Stimulated activated CD8-positive, alpha-beta memory T cell treated with anti-CD3 and anti-CD28 coated beads, Interleukin-4, amount 100 ng/mL, for 24 hours (primary cell): ENCODE results near the gene IZUMO1.
"Not testable (repeated sequence)": the region's sequence is repeated elsewhere in the genome, so short reads cannot be mapped to it uniquely, and the experiment has no call there.

Experiments used
- DNase-seq: peaks from one replicate; pipeline ENCODE4 v3.0.0-alpha.2; 2020; ENCODE audit warnings: low read depth

Gene IZUMO1

GRCh38 chr19:48746738-48747575, at the start of gene IZUMO1:
Gene IZUMO1 (minus strand): TSS chr19:48746909. CDS start chr19:48745859, 1,050 bp downstream.
- peak; percentile 26 for DNase-seq

DNA sequence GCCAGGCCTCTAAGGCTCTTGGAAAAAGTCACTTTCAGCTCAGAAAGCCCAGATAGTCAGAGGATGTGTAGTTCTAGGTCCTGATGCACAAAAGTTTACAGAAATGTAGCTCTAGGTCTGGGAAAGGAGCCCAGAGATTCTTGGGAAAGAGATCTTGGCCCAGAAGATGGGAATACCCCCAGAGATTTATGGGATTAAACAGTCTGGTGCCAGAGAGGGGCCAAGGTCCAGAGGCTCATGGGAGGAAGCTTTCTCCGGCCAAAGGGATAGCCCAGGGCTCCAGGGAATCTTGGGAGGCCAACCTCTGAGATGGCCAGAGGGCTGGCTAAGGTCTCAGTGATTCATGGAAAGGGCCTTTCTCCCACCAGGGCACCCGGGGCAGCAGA, 49.0 kb upstream of the IZUMO1 start:
- no peak for DNase-seq

- DNase-seq, result peak; percentile 68
Measured at GRCh38 chr19:48795055-48795684, 48.5 kb upstream of the IZUMO1 start.

DNA sequence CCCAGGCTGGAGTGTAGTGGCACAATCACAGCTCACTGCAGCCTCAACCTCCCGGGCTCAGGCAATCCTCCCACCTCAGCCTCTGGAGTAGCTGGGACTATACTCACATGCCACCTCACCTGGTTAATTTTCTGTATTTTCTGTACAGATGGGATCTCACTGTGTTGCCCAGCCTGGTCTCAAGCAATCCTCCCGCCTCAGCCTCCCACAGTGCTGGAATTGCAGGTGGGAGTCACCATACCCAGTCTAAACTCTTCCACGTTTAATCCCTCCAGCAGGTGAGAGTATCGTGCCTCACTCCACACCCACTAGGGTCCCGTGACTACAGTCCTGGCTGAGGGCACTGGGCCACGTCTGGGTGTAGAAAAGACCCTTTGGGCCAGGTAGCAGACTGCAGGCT, 47.6 kb upstream of the IZUMO1 start:
- no peak for DNase-seq

- DNase-seq, result no peak
Measured at GRCh38 chr19:48793271-48793670, 46.6 kb upstream of the IZUMO1 start.

DNA sequence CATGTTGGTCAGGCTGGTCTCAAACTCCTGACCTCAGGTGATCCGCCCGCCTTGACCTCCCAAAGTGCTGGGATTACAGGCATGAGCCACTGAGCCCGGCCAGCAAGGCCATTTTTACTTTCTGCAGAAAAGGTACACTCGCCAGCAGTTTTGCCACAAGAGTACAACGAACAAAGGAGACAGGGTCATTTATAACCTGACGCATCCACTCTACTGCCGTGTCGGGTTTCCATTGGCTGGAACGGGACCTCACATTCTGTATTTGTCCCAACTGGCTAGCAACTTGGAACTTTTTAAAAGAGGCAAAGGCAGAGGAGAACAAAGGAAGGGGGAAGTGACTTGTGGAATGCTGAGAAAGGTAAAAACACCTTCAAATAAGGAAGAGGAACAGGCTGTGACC, 40.6 kb upstream of the IZUMO1 start:
- not testable (repeated sequence) for DNase-seq

DNA sequence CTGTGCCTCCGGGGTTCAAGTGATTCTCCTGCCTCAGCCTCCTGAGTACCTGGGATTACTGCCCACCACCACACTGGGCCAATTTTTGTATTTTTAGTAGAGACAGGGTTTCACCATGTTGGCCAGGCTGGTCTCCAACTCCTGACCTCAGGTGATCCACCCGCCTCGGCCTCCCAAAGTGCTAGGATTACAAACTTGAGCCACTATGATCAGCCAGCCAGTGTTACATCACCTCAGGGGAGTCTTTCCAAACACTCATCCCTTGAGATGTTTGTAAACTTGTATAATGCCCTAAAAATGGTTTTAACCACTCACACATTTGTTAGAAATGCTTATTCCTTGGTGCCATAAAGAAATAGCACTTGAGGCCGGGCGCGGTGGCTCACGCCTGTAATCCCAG, 39.7 kb upstream of the IZUMO1 start:
- DNase-seq, result not testable (repeated sequence)

GRCh38 chr19:48784527-48784926, 37.8 kb upstream of the IZUMO1 start:
- no peak for DNase-seq

GRCh38 chr19:48780631-48781391, 34.1 kb upstream of the IZUMO1 start:
- no peak for DNase-seq

DNA sequence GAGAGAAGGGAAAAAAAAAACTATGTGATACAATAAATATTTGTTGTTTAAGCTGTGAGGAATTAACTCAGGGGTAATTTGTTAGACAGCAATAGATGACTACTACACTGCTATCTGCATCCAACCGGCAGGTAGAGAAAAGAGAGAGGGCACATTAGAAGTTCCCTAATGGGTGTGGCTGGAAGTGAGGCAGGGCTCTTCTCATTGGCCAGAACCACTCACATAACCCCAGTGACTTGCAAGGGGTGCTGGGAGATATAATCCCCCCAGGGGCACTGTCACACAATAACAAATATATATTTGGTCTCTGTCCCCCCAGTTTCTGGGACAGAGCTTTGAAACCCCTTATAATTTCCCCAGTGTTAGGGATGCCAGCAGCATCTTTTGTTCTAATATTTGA, 32.9 kb upstream of the IZUMO1 start:
- no peak for DNase-seq

DNA sequence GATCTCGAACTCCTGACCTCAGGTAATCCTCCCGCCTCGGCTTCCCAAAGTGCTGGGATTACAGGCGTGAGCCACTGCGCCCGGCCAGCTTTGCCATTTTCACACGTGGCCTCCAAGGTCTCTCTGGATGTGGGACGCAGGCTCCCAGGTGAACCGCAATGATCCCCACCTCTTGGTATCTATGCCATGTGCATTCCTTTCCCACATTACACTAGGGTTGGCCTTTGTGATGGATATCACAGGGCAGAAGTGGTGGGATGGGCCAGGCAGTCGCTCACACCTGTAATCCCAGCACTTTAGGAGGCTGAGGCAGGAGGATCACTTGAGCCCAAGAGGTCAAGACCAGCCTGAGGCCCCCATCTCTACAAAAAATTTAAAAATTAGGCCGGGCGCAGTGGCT, 31.0 kb upstream of the IZUMO1 start:
- DNase-seq, result no peak

DNA sequence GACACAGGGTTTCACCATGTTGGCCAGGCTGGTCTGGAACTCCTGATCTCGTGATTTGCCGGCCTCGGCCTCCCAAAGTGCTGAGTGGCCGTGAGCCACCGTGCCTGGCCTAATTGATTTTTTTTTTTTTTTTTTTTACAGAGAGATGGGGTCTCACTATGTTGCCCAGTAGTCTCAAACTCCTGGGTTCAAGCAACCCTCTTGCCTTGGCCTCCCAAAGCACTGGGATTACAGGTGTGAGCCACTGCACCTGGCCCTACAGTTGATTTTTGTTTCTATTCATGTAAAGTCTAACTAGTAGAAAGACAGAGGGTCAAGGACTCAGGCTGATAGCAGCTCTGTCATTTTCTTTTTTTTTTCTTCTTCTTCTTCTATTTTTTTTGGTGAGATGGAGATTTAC, 30.4 kb upstream of the IZUMO1 start:
- DNase-seq, result no peak

DNA sequence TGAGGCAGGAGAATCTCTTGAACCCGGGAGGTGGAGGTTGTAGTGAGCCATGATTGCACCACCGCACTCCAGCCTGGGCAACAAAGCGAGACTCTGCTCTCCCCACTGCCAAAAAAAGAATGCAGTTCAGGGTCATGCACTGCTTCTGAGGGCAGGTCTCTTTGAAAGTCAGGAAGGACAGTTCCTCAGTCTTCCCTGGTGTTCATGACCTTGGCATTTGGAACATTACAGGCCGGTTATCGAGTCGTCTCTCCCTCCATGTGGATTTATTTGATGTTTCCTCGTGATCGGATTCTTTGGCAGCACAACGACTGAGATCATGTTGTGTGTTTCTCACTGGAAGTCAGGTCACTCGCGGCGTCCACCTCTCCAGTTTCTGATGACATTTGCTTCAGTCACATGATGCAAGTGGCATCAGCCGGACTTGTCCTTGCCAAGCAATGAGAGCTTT, 25.8 kb upstream of the IZUMO1 start:
- no peak for DNase-seq

DNA sequence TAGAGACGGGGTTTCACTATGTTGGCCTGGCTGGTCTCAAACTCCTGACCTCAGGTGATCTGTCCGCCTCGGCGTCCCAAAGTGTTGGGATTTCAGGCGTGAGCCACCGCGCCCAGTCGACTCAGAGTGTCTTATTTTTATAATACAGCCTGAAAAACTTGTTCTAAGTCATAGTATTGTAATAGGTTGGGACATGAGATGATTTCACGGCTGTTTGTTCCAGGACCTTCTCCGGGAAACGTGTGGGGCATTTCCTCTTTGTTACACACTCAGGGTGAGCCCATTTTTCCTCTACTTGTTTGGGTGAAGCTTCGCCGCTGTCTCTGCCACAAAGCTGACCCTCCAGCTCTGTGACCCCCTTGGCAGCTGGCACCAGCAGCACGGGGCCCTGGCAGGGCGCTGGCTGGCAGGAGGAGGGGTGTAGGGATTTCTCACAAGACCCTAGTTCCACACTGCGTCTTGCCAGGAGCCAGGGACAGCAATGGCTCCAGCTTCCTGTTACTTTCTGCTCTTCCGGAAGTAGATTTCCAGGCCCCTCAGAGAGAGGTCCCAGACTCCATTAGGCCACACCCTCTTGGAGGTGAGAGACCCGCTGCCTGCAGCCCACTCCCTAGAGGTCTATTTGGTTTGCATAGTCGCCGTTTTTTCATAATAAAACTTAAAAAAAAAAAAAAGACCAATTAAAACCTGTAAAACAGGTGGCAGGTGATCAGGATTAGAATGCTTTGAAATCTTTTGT, 24.2 kb upstream of the IZUMO1 start:
- DNase-seq, result no peak

GRCh38 chr19:48770266-48770665, 23.6 kb upstream of the IZUMO1 start:
- DNase-seq, result no peak

DNA sequence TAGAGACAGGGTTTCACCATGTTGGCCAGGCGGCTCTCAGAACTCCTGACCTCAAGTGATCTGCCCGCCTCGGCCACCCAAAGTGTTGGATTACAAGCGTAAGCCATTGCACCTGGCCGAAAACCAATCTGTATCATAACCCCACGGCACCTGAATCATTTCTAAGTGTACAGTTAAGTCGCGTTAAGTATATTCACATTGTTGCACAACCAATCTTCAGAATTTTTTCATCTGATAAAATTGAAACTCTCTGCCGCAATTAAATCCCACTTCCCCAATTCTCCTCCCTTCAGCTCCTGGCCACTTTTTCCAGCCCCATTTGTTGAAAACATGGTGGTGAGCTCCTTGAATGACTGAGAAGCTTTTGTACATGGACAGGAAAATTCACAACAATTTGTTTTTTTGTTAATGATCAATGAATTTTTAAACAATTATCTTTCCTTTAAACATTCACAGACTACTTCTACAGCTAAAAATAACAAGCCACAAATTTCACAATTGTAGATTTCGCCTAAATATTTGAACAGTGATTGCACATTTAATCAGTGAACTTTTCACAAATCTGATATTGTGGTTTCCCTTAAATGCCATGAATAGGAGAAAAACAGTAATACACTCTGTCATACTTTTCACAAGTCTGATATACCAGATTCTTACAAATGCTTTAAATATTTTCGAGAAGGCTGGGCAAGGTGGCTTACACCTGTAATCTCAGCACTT, 22.4 kb upstream of the IZUMO1 start:
- DNase-seq, result no peak

DNA sequence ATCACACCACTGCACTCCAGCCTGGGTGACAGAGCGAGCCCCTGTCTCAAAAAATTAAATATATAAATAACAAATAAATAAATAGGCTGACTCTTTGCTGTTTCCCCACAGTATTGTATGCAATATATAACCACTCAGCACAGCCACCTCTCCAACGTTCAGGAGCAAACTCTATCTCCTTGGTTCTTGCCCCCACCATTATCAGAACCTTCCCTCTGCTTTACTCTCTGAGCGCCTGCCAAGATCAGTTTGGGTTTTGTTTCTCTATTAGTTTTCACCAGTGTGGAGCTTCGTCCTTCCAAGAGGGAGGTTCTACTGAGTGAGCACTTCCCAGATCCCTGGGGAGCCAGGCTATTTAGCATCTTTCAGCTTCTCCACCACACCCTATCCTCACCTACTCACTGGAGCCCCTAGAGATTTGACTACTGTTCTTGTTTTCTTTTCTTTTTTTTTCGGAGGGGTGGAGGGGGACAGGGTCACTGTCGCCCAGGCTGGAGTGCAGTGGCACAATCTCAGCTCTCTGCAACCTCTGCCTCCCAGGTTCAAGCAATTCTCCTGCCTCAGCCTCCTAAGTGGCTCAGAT, 21.6 kb upstream of the IZUMO1 start:
- not testable (repeated sequence) for DNase-seq

DNA sequence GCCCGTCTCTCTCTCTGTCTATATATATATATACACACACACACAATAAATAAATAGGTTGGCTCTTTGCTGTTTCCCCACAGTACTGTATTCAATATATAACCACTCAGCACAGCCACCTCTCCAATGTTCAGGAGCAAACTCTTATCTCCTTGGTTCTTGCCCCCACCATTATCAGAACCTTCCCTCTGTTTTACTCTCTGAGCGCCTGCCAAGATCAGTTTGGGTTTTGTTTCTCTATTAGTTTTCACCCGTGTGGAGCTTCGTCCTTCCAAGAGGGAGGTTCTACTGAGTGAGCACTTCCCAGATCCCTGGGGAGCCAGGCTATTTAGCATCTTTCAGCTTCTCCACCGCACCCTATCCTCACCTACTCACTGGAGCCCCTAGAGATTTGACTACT, 19.1 kb upstream of the IZUMO1 start:
- not testable (repeated sequence) for DNase-seq

DNA sequence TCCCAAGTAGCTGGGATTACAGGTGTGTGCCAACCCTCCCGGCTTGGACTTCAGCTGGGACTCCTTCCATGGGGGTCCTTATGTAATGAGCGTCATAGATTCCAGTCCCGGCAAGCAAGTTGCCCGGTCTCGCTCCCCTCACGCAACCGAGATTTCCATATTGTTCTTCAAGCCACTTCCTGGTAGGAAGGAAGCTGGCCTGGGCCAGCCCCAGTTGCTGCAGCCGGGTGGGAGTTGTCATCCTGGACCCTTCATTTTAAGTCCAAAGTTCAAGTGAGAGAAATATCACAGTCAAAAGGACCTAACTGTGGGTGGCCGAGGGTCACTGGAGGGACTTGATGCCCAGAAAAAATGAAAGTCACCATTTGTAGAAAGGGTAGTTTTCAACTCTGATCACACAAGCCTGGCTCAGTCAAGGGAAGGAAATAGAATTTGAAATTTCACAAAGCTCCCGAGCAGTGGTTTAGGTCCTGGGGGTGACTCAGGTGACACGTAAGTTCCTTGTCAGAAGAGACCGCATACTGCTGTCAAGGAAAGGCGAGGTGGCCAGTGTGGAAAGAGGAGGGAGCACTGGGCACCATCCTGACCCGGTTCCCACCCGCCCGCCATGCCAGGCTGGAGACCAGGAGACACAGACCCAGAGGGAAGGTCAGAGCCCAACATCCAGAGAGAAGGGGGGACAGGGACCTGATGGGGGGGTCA, 13.9 kb upstream of the IZUMO1 start:
- no peak for DNase-seq

DNA sequence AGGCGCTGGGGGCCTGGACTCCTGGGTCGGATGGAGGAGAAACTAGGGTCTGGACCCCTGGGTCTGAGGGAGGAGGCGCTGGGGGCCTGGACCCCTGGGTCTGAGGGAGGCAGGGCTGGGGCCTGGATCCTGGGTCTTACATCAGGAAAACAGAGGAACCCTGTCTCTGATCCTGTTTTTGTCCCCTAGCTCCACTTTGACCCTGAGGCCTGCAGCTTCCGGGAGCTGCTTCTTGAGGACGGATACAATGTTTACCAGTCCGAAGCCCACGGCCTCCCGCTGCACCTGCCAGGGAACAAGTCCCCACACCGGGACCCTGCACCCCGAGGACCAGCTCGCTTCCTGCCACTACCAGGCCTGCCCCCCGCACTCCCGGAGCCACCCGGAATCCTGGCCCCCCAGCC, 11.0 kb upstream of the IZUMO1 start:
- no peak for DNase-seq
